ENCODE data around the gene COA8. TPM values are rescaled to one million over a fixed set of nuclear protein-coding genes. Genes with fewer than 3 reads are reported as not detected.

COA8 gene, protein sequence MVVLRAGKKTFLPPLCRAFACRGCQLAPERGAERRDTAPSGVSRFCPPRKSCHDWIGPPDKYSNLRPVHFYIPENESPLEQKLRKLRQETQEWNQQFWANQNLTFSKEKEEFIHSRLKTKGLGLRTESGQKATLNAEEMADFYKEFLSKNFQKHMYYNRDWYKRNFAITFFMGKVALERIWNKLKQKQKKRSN
- 10 to 100 TPM; 37.8 to 42.5 TPM for total RNA-seq
- long read RNA-seq, transcript APOPT1-201 (5 exons, 2,523 nt) = major isoform, 17 of 26 reads
- long read RNA-seq, partial matches to known transcripts = 0 of 26 reads
- long read RNA-seq, other reads (novel, unspliced or antisense) = 5 of 26 reads

DNA sequence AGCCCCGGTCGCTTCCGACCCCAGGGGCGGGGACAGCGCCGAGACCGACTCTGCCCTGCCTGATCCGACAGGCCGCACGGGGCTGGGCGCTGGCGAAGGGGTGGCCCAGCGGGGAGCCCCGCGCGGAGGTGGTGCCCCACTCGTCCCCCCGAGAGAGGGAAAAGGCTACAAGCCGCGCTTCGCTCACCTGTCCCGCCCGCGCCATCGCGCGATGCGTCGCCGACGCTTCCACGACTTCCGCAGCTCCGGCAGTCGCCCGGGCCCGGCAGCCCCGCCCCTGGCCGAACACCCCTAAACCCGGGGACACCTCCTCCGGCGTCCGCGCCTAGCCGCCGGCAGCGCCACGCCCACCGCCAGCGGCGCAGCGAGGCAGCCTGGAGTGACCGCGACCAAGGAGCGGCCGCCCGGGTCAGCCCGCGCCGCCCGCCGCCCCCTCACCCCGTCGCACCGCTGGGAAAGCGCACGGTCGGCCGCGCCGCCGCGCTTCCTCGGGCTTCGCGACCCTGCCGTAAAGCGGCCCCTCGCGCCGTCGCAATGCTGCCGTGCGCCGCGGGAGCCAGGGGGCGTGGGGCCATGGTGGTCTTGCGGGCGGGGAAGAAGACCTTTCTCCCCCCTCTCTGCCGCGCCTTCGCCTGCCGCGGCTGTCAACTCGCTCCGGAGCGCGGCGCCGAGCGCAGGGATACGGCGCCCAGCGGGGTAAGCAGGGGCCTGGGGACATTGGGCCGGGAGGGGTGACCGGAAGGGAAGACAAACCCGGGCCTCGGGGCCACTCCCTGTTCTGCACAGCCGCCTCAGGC, at the start of gene COA8, which contains the start of gene BAG5:
Gene COA8, plus strand, starts transcription at position 532 of the 797 bp plus-strand sequence. Its CDS starts 42 bp downstream, at position 574.
Gene BAG5, minus strand, starts transcription at position 229 of the 797 bp plus-strand sequence. CDS start 1,493 bp downstream, outside the sequence.
- intact Hi-C loops (cut with DNase I) = no loop called here
- ATAC-seq (peak; percentile 85 to 91), DNase-seq (peak; percentile 88)

- ATAC-seq (no peak), DNase-seq (peak; percentile 20)
- intact Hi-C loops (cut with DNase I) = no loop called here
Observed at GRCh38 chr14:103514596-103515421, 48.0 kb upstream of the COA8 start.

- intact Hi-C loops (cut with DNase I) = no loop called here
- peak; percentile 7 for DNase-seq
- no peak for ATAC-seq
Observed at GRCh38 chr14:103516426-103517173, 46.2 kb upstream of the COA8 start.

- intact Hi-C loops (cut with DNase I) = no loop called here
Observed at GRCh38 chr14:103517174-103517566, 45.6 kb upstream of the COA8 start.

DNA sequence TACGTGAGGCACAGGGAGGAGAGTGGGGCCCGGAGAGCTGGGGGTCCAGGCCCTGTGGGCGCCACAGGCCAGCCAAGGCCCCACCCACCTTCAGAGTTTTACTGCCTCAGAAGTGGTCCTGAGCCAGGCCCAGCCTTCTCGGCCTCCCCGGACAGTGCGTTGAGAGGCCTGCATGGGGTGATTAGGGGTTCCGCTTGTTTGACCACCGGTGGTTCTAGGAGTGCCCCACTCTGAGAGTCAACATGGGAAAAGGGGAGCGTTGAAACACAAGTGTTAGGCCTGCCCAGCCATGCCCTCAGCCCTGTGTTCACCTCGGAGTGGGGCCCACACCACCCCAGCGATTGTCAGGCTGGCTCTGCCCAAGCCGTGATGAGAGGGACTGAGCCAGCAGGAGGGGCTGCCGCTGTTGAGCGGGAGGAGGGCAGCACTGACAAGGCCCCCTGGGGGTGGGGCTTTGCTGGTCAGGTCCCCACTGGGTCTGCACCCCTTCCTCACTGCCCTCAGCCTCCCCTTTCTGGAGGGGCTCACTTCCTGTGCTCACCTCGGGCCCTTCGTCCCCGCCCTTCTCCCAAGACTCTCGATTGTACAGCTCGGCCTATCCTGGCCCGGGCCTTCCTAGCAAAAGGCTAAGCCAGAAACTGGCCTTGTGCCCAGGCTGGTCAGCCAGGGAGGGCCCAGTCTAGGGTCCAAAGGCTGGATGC, 44.9 kb upstream of the COA8 start:
- ATAC-seq = peak in 1 of 2 donors; percentile 4
- DNase-seq = peak; percentile 56

More at GRCh38 chr14:103517174-103517566, 45.6 kb upstream of the COA8 start:
- DNase-seq = peak; percentile 23
- ATAC-seq = no peak

GRCh38 chr14:103518422-103519042, 44.2 kb upstream of the COA8 start:
- ATAC-seq (peak; percentile 34 to 41), DNase-seq (peak; percentile 65)
- intact Hi-C loops (cut with DNase I) = loop anchor here in 1 of 2 donors (2.0 kb wide), 1 partner anchor 26 kb away; no protein-coding TSS in a partner anchor

More for the DNA sequence above, 44.9 kb upstream of the COA8 start:
- intact Hi-C loops (cut with DNase I) = loop anchor here in 1 of 2 donors (2.0 kb wide), 1 partner anchor 27 kb away; no protein-coding TSS in a partner anchor

- intact Hi-C loops (cut with DNase I) = loop anchor here in 1 of 2 donors (2.0 kb wide), 1 partner anchor 26 kb away; no protein-coding TSS in a partner anchor
- peak in 1 of 2 donors; percentile 3 for ATAC-seq
- DNase-seq = peak; percentile 26
Observed at GRCh38 chr14:103519043-103519836, 43.5 kb upstream of the COA8 start.

DNA sequence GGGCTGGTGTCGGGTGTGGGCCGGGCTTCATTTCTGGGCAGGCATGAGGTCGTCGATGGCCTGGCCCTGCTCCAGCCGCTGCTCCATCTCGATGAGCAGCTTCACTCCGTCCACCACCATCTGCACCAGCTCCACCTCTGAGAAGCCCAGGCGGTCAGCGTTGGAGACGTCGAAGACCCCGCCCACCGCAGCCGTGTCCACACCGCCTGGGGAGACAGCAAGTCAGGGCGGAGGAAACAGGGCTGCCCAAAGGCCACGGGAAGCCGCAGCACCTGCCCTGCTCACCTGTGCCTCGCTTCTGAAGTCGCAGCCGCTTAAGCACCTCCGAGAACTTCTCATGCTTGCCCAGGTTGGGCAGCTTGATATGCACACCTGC, 42.9 kb upstream of the COA8 start:
- intact Hi-C loops (cut with DNase I) = loop anchor here in 1 of 2 donors (2.0 kb wide), 1 partner anchor 25 kb away; no protein-coding TSS in a partner anchor
- no peak for ATAC-seq
- peak; percentile 54 for DNase-seq

DNA sequence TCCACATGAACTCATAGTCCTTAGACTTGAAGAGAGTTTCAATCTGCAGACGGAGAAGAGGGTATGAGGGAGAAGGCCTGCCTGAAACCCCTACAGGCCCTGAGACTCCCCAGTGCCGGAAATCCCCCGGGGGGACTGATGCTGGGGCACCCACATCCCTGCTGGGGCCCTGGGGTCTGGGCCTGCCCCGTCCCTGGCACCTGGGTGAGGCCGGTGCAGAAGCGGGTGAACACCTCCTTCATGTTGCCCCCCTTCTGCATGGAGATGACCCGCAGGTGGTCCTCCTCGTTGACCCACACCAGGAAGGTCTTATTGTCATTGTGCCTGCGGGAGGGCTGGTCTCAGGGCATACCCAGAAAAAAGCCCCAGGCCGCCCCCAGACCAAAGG, 42.5 kb upstream of the COA8 start:
- ATAC-seq = no peak
- DNase-seq = peak; percentile 25
- intact Hi-C loops (cut with DNase I) = no loop called here

DNA sequence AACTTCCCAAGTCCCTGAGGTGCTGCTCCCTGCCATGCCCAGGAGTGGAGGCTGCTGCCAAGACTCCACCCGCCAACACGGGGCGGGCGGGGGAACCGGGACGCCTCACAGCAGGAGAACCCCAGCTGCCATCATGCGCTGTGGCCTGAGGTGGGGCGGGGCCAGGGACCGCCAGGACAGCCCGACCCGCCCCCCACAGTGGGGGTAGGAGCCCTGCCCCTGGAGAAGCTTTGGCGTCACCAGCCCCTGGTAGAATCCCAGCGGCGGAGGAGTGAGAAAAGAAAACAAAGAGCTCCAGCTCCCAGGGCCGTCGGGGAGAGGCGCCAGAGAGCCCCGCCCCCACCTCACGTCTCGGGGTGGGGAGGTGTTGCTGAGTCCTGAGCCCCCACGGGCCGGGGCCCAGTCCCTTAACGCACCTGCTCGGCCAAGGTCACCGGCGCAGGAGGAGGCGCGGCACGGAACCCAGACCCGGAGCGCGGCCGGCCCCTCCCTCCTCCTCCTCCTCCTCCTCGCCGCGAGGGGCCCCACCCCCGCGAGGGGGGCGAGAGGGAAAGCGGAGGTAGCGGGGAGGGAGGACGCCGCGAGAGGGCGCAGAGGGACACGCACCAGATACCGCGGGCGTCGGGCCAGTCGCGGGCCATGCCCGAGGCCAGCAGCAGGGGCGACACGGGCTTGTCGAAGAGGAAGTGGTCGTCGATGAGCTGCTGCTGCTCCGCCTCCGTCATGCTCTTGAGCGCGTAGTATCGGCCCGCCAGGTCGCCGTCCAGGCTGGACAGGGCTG, 41.9 kb upstream of the COA8 start:
- peak; percentile 44 to 54 for ATAC-seq
- intact Hi-C loops (cut with DNase I) = no loop called here
- DNase-seq = peak; percentile 84

DNA sequence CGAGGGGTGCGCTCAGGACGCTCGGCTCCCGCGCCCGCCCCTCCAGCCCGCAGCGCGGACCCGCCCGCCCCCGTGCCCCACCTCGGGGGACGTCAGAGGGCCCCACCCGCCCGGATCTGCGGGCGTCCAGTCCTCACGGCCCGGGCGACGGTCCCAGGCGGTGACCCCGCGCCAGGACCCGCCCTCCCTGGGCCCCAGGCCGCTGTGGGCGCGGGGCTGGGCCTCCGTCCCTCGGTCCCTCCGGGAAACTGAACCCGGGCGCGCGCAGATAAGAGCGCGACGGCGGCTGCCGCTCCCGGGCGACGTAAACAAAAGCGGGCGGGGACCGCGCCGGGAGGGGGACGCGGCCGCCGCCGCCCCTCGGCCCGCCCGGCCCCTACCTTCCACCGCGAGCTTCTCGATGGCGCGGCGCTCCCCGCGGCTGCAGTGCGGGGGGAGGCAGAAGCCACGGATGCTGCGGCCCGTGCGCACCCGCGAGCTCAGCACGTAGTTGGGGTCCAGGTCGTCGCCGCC, 41.3 kb upstream of the COA8 start:
- DNase-seq (no peak), ATAC-seq (peak; percentile 41 to 53)
- intact Hi-C loops (cut with DNase I) = no loop called here

DNA sequence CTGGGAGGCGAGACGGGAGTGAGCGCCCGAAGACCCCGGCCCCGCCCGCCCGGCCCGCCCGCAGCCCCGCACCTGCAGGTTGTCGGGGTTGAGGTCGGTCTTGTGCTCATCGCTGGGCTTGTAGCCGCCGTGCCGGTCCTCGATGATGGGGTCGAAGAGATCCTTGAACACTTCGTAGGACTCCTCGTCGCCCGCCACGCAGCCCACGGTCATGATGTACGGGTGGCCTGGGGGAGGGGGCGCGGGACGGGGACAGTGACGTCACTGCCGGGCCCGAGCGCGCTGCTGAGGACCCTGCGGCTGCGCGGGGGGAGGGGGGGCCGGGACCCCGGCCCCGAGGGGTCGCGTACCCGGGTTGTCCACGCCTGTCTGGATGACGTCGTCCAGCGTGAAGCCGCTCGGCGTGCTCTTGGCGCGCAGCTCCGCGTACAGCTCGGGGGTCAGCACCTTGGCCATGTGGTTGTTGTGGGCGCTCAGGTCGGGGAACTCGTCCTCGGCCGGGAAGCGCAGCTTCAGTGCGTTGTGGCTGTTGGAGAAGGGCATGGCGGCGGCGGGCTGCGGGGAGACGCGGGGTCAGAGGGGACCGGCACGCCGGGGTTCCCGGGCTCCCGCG, 40.7 kb upstream of the COA8 start:
- DNase-seq (peak; percentile 56), ATAC-seq (no peak)
- intact Hi-C loops (cut with DNase I) = no loop called here

GRCh38 chr14:103522649-103523574, 39.8 kb upstream of the COA8 start, which contains the start of gene CKB:
CKB (minus strand) TSS chr14:103522830; CDS start chr14:103522493, 337 bp downstream.
- ATAC-seq (peak; percentile 8 to 28), DNase-seq (peak; percentile 82)
- intact Hi-C loops (cut with DNase I) = no loop called here

DNA sequence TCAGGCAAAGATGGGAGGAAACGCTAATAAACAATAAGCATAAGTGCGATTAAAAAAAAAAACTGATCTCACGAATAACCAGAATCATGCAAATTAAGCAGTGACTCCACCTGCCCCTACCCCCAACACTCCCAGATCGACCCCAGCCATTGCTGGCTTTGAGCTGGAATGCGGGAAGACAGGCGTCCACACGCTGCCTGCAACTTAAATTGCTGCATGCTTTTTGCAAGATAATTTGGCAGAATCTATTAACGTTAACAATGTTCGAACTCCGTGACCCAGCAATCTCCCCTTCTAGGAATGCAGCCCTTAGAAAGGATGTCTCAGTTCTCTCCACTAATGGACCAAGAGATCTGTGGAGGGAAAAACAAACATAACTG, 39.2 kb upstream of the COA8 start:
- DNase-seq (no peak), ATAC-seq (no peak)
- intact Hi-C loops (cut with DNase I) = no loop called here

Measured in left cardiac atrium (tissue), 4 donors.